Thymus (tissue), 11 donors: ENCODE results near the gene SYNPO2. TPM values are rescaled to one million over a fixed set of nuclear protein-coding genes. Genes with fewer than 3 reads are reported as not detected.

Experiments used
- DNase-seq, 9 donors: peaks; one replicate each; pipeline ENCODE4 v3.0.0-alpha.2; 2013; ENCODE audit warnings: low spot score in 9 of 9, low read depth in 6 of 9, missing footprints in 1 of 9
- H3K27ac ChIP-seq, 2 donors: one replicate each; pipeline ENCODE4 v1.5.1; 2013; ENCODE audit warnings: control low read depth in 1 of 2, low read depth in 1 of 2, low read length in 1 of 2, mild to moderate bottlenecking in 1 of 2, moderate library complexity in 1 of 2
- H3K27me3 ChIP-seq, 2 donors: one replicate each; pipeline ENCODE4 v1.5.1; 2013; ENCODE audit warnings: low read length in 1 of 2; ENCODE audit not compliant: control insufficient read depth in 2 of 2, insufficient read depth in 1 of 2
- H3K36me3 ChIP-seq, 2 donors: one replicate each; pipeline ENCODE4 v1.5.1; 2013; ENCODE audit warnings: low read length in 1 of 2, mild to moderate bottlenecking in 1 of 2, moderate library complexity in 1 of 2; ENCODE audit not compliant: control insufficient read depth in 2 of 2, insufficient read depth in 2 of 2
- H3K4me1 ChIP-seq, 2 donors: one replicate each; pipeline ENCODE4 v1.5.1; 2013; ENCODE audit warnings: low read length in 2 of 2; ENCODE audit not compliant: control insufficient read depth in 2 of 2, insufficient read depth in 2 of 2
- H3K4me3 ChIP-seq, 2 donors: one replicate each; pipeline ENCODE4 v1.5.1; 2013; ENCODE audit warnings: low read length in 2 of 2, control low read depth in 1 of 2, mild to moderate bottlenecking in 1 of 2
- H3K9me3 ChIP-seq, 2 donors: one replicate each; pipeline ENCODE4 v1.5.1; 2013; ENCODE audit warnings: low read length in 1 of 2, mild to moderate bottlenecking in 1 of 2; ENCODE audit not compliant: control insufficient read depth in 2 of 2, insufficient read depth in 1 of 2
- WGBS: extraction: QIAGEN DNeasy Blood & Tissue Kit; methylation state at CpG from one replicate; pipeline ENCODE4 v1.1.7; 2013; 5-methylcytosine and 5-hydroxymethylcytosine counted together
- polyA plus RNA-seq: library from polyadenylated mRNA; stranded (reverse); fragments of 200-250 nt; gene quantifications from one replicate; pipeline ENCODE4 v1.2.3, GENCODE V29; 2013
- total RNA-seq: library from RNA; stranded (reverse); fragments of 120-200 nt; gene quantifications from one replicate; pipeline ENCODE4 v1.2.4, GENCODE V29; 2013
- donor health status: healthy.

Gene SYNPO2
- total and polyA plus RNA-seq, 2 donors = 15.8 to 31.3 TPM

GRCh38 chr4:118939169-118939783 is 50.6 kb downstream of the SYNPO2 start:
- 96% methylated on average over 10 of the region's 10 CpGs for WGBS
- H3K27ac ChIP-seq = no peak overlapping the region
- no peak overlapping the region for H3K4me3 ChIP-seq
- H3K4me1 ChIP-seq = no peaks in the 10 kb centered on the region
- H3K27me3 ChIP-seq = no peaks in the 10 kb centered on the region
- H3K36me3 ChIP-seq = no peaks in the 10 kb centered on the region
- DNase-seq = no peak
- no peaks in the 10 kb centered on the region for H3K9me3 ChIP-seq

- 83% methylated on average over 1 of the region's 1 CpG for WGBS
- Histone ChIP-seq H3K27me3 (no peaks in the 10 kb centered on the region), H3K36me3 (no peaks in the 10 kb centered on the region), H3K4me1 (no peaks in the 10 kb centered on the region), H3K9me3 (no peaks in the 10 kb centered on the region), H3K27ac (no peak overlapping the region), H3K4me3 (no peak overlapping the region)
- DNase-seq = no peak
Observed at GRCh38 chr4:118941149-118941548, 52.5 kb downstream of the SYNPO2 start.

GRCh38 chr4:118941799-118942198 is 53.1 kb downstream of the SYNPO2 start:
- no peaks in the 10 kb centered on the region for H3K4me1 ChIP-seq
- H3K9me3 ChIP-seq = no peaks in the 10 kb centered on the region
- no peaks in the 10 kb centered on the region for H3K36me3 ChIP-seq
- no peak for DNase-seq
- H3K4me3 ChIP-seq = no peak overlapping the region
- 89% methylated on average over 6 of the region's 6 CpGs for WGBS
- H3K27ac ChIP-seq = no peak overlapping the region
- no peaks in the 10 kb centered on the region for H3K27me3 ChIP-seq

- WGBS = 89% methylated on average over 1 of the region's 1 CpG
- Histone ChIP-seq H3K9me3 (no peaks in the 10 kb centered on the region), H3K27me3 (no peaks in the 10 kb centered on the region), H3K27ac (no peak overlapping the region), H3K4me3 (no peak overlapping the region), H3K36me3 (no peaks in the 10 kb centered on the region), H3K4me1 (no peaks in the 10 kb centered on the region)
- no peak for DNase-seq
Observed at GRCh38 chr4:118942465-118942864, 53.8 kb downstream of the SYNPO2 start.

- 83% methylated on average over 2 of the region's 2 CpGs for WGBS
- no peaks in the 10 kb centered on the region for H3K27me3 ChIP-seq
- H3K9me3 ChIP-seq = no peaks in the 10 kb centered on the region
- H3K27ac ChIP-seq = no peak overlapping the region
- no peaks in the 10 kb centered on the region for H3K4me1 ChIP-seq
- no peaks in the 10 kb centered on the region for H3K36me3 ChIP-seq
- no peak for DNase-seq
- H3K4me3 ChIP-seq = no peak overlapping the region
Observed at GRCh38 chr4:118947095-118947494, 58.4 kb downstream of the SYNPO2 start.

- no peaks in the 10 kb centered on the region for H3K27me3 ChIP-seq
- no peak overlapping the region for H3K4me3 ChIP-seq
- H3K4me1 ChIP-seq = no peaks in the 10 kb centered on the region
- no peak for DNase-seq
- no peak overlapping the region for H3K27ac ChIP-seq
- no peaks in the 10 kb centered on the region for H3K36me3 ChIP-seq
- no peaks in the 10 kb centered on the region for H3K9me3 ChIP-seq
- WGBS = 64% methylated on average over 3 of the region's 3 CpGs
Observed at GRCh38 chr4:118948545-118949144, 60.0 kb downstream of the SYNPO2 start.

- H3K4me3 ChIP-seq = no peak overlapping the region
- H3K27ac ChIP-seq = no peak overlapping the region
- H3K9me3 ChIP-seq = no peaks in the 10 kb centered on the region
- H3K36me3 ChIP-seq = no peaks in the 10 kb centered on the region
- H3K4me1 ChIP-seq = no peaks in the 10 kb centered on the region
- no peak for DNase-seq
- WGBS = 92% methylated on average over 2 of the region's 2 CpGs
- no peaks in the 10 kb centered on the region for H3K27me3 ChIP-seq
Observed at GRCh38 chr4:118950224-118950623, 61.6 kb downstream of the SYNPO2 start.

- Histone ChIP-seq H3K9me3 (no peaks in the 10 kb centered on the region), H3K27ac (no peak overlapping the region), H3K4me3 (no peak overlapping the region), H3K36me3 (no peaks in the 10 kb centered on the region), H3K4me1 (no peaks in the 10 kb centered on the region), H3K27me3 (no peaks in the 10 kb centered on the region)
- DNase-seq = no peak
- WGBS = 84% methylated on average over 1 of the region's 1 CpG
Observed at GRCh38 chr4:118950929-118951570, 62.4 kb downstream of the SYNPO2 start.

- Histone ChIP-seq H3K9me3 (no peaks in the 10 kb centered on the region), H3K27me3 (no peaks in the 10 kb centered on the region), H3K27ac (no peak overlapping the region), H3K4me3 (no peak overlapping the region), H3K4me1 (no peaks in the 10 kb centered on the region), H3K36me3 (no peaks in the 10 kb centered on the region)
- no peak for DNase-seq
- WGBS = 70% methylated on average over 4 of the region's 4 CpGs
Observed at GRCh38 chr4:118953276-118953675, 64.6 kb downstream of the SYNPO2 start.
